Measurements from ENCODE around the gene LINGO3.

- TF ChIP-seq EZH2 (IDR thresholded peaks at IDR 0.05; ENCODE audit: insufficient read depth, poor library complexity, severe bottlenecking) (no peak), EZH2phosphoT487 (IDR thresholded peaks at IDR 0.05; ENCODE audit: insufficient read depth, low read depth) (no peak)
These were observed 25.9 kb upstream of the LINGO3 start for GRCh38 chr19:2333807-2334211.
